Glomerular visceral epithelial cell (primary cell): Measurements from ENCODE around the gene MED25.

Experiments
- DNase-seq: peaks from one replicate; pipeline ENCODE4 v3.0.0-alpha.2; 2016; ENCODE audit errors: extremely low spot score

MED25 gene

GRCh38 chr19:49873834-49874233, 55.7 kb downstream of the MED25 start:
- no peak for DNase-seq

- DNase-seq, result no peak
Observed at GRCh38 chr19:49874503-49875157, 56.5 kb downstream of the MED25 start.

- DNase-seq, result no peak
Observed at GRCh38 chr19:49875177-49875576, 57.1 kb downstream of the MED25 start.

GRCh38 chr19:49875857-49876421, 57.9 kb downstream of the MED25 start:
- peak; percentile 50 for DNase-seq

GRCh38 chr19:49876422-49877019, 58.4 kb downstream of the MED25 start:
- DNase-seq, result peak; percentile 99

- peak; percentile 100 for DNase-seq
Observed at GRCh38 chr19:49877020-49877878, 59.2 kb downstream of the MED25 start, which contains the start of the genes AKT1S1 and TBC1D17. AKT1S1 (minus strand) TSS chr19:49877355; CDS start chr19:49873295, 4,060 bp downstream. TBC1D17 (plus strand) TSS chr19:49877702; CDS start chr19:49877724, 22 bp downstream.

GRCh38 chr19:49877879-49878743, 60.0 kb downstream of the MED25 start:
- DNase-seq, result peak; percentile 98

GRCh38 chr19:49878744-49879070, 60.6 kb downstream of the MED25 start:
- no peak for DNase-seq

- DNase-seq, result no peak
Observed at GRCh38 chr19:49879243-49879963, 61.3 kb downstream of the MED25 start.

- DNase-seq, result no peak
Observed at GRCh38 chr19:49880162-49880869, 62.2 kb downstream of the MED25 start.

GRCh38 chr19:49881186-49881585, 63.1 kb downstream of the MED25 start:
- no peak for DNase-seq

GRCh38 chr19:49881672-49882394, 63.7 kb downstream of the MED25 start:
- DNase-seq, result no peak

GRCh38 chr19:49882643-49883042, 64.6 kb downstream of the MED25 start:
- DNase-seq, result no peak

- DNase-seq, result no peak
Observed at GRCh38 chr19:49883094-49883493, 65.0 kb downstream of the MED25 start.

- DNase-seq, result no peak
Observed at GRCh38 chr19:49884109-49884508, 66.0 kb downstream of the MED25 start.

- no peak for DNase-seq
Observed at GRCh38 chr19:49884760-49885159, 66.7 kb downstream of the MED25 start.
